Gastrocnemius medialis (tissue), 4 donors: Measurements from ENCODE around the gene MYO18B.

Source experiments
- POLR2A ChIP-seq, 2 donors: fragments of 450-650 bp; IDR thresholded peaks; one replicate each; pipeline ENCODE4 v1.6.1; 2017; ENCODE audit warnings: antibody characterized with exemption in 2 of 2, mild to moderate bottlenecking in 2 of 2, moderate library complexity in 2 of 2
- TF ChIP-seq, protein P1 (sequence below), 5 experiments: fragments of 450-650 bp in 3 of 5; fragments of 200-600 bp in 2 of 5; sonication (generic) in 2 of 5; IDR thresholded peaks in 4 of 5; conservative IDR thresholded peaks in 1 of 5; 1 replicate in 4 of 5; 2 replicates in 1 of 5; pipeline ENCODE4 v1.5.1; 2016 to 2019; ENCODE audit warnings: antibody characterized with exemption in 5 of 5, mild to moderate bottlenecking in 3 of 5, moderate library complexity in 3 of 5

DNA sequence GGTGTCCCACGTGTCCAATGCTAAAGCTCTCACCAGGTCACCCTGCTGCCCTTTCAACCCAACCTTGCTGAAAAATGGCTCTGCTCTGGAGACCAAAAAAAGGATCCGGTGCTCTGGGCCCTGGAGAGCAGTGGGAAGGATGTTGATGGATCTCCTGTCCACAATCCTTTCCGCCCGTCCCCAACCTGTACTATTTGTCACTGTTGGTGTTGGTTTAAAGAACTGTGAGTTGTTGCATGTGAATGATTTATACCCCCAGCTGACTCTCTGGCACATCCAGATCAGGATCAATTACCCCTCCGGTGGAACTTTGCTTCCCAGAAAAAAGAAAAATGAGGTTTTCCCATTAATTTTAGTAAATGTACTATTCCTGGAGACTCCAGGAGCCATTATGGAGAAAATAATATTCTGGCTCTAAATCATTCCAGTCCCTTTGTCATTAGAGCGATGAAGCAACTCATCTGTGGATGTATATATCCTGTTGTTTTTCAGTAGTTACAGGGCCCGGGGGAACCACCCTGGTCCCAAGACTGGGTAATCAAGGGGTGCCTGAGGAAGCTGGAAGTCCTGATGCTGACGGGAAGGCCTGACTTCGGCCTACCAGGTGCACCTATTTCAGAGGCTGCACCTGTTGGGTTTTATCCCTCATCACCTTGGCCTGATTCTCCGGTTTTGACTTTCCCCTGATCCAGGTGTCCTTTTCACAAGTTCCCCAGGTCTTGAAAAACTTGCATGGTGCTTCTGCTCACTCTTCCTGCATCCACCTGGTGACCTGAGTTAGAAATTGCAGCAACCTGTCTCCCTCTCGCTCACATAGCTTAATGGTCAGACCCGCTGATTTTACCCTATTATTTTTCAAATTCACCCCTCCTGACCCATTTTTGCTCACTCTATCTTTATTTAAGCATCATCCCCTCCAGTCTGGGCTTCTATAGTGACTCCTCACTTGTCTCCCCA, 218.1 kb downstream of the MYO18B start:
- no peak for TF ChIP-seq POLR2A (IDR thresholded peaks at IDR 0.05)
- TF ChIP-seq, protein P1, sequence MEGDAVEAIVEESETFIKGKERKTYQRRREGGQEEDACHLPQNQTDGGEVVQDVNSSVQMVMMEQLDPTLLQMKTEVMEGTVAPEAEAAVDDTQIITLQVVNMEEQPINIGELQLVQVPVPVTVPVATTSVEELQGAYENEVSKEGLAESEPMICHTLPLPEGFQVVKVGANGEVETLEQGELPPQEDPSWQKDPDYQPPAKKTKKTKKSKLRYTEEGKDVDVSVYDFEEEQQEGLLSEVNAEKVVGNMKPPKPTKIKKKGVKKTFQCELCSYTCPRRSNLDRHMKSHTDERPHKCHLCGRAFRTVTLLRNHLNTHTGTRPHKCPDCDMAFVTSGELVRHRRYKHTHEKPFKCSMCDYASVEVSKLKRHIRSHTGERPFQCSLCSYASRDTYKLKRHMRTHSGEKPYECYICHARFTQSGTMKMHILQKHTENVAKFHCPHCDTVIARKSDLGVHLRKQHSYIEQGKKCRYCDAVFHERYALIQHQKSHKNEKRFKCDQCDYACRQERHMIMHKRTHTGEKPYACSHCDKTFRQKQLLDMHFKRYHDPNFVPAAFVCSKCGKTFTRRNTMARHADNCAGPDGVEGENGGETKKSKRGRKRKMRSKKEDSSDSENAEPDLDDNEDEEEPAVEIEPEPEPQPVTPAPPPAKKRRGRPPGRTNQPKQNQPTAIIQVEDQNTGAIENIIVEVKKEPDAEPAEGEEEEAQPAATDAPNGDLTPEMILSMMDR (IDR thresholded peaks at IDR 0.05 in 4 of 5, conservative IDR thresholded peaks at IDR 0.05 in 1 of 5): no peak
